ENCODE measurements around the gene HOXD1. TPM values are rescaled to one million over a fixed set of nuclear protein-coding genes. Genes with fewer than 3 reads are reported as not detected.

HOXD1 gene
- total and polyA plus RNA-seq, 11 donors: 0.08 to 0.51 (median 0.19) TPM; not detected in 6

GRCh38 chr2:176156807-176157498 is 31.5 kb upstream of the HOXD1 start, which contains the start of gene HOXD3:
Gene HOXD3, plus strand, starts transcription at chr2:176157307. Its CDS starts 11,808 bp downstream, at chr2:176169115.
- DNase-seq (no peak), ATAC-seq (no peak)
- WGBS, 4 donors: 3 to 12% (median 5%) methylated on average over 45 to 48 of the region's 48 CpGs
- intact Hi-C loops (cut with DNase I): loop anchor here in 1 of 10 donors (10.0 kb wide), 1 partner anchor 108 kb away; the partner anchor contains the start of gene MTX2
- Histone ChIP-seq H3K27ac (peak within 1 kb of the TSS in 1 of 12 donors; percentile 29), H3K4me3 (peak within 1 kb of the TSS in 10 of 12 donors; percentile 1 to 44 (median 16)), H3K27me3 (peaks cover 69 to 100% (median 98%) of the 10 kb centered on the region in 9 donors), H3K4me1 (peaks cover 0 to 43% (median 16%) of the 10 kb centered on the region in 12 donors), H3K36me3 (no peaks in the 10 kb centered on the region), H3K9me3 (no peaks in the 10 kb centered on the region)
- no peak for TF ChIP-seq POLR2A (IDR thresholded peaks at IDR 0.05)
- no peak for TF ChIP-seq CTCF (IDR thresholded peaks at IDR 0.05)

- 4 to 15% (median 7%) methylated on average over 43 of the region's 43 CpGs for WGBS, 4 donors
- DNase-seq: no peak
- H3K4me1 ChIP-seq: peaks cover 0 to 37% (median 16%) of the 10 kb centered on the region in 12 donors
- no peak for TF ChIP-seq POLR2A (IDR thresholded peaks at IDR 0.05)
- no peak for TF ChIP-seq CTCF (IDR thresholded peaks at IDR 0.05)
- H3K27me3 ChIP-seq: peaks cover 70 to 100% (median 98%) of the 10 kb centered on the region in 9 donors
- intact Hi-C loops (cut with DNase I): loop anchor here in 1 of 10 donors (10.0 kb wide), 1 partner anchor 107 kb away; the partner anchor contains the start of gene MTX2
- ATAC-seq: no peak
- H3K27ac ChIP-seq: peak overlapping the region in 1 of 12 donors; percentile 29
- H3K9me3 ChIP-seq: no peaks in the 10 kb centered on the region
- H3K4me3 ChIP-seq: peak overlapping the region in 10 of 12 donors; percentile 1 to 44 (median 16)
- no peaks in the 10 kb centered on the region for H3K36me3 ChIP-seq
Observed at GRCh38 chr2:176157499-176158185, 30.8 kb upstream of the HOXD1 start.

GRCh38 chr2:176158186-176158591 is 30.3 kb upstream of the HOXD1 start:
- Histone ChIP-seq H3K27me3 (peaks cover 71 to 100% (median 98%) of the 10 kb centered on the region in 9 donors), H3K9me3 (no peaks in the 10 kb centered on the region), H3K4me3 (peak overlapping the region in 5 of 12 donors; percentile 3 to 44 (median 37)), H3K4me1 (peaks cover 0 to 35% (median 16%) of the 10 kb centered on the region in 12 donors), H3K36me3 (no peaks in the 10 kb centered on the region), H3K27ac (no peak overlapping the region)
- ATAC-seq: no peak
- intact Hi-C loops (cut with DNase I): loop anchor here in 1 of 10 donors (10.0 kb wide), 1 partner anchor 107 kb away; the partner anchor contains the start of gene MTX2
- no peak for DNase-seq
- 7 to 19% (median 14%) methylated on average over 18 to 22 of the region's 22 CpGs for WGBS, 4 donors
- TF ChIP-seq CTCF (IDR thresholded peaks at IDR 0.05) (no peak), POLR2A (IDR thresholded peaks at IDR 0.05) (no peak)
